Right renal cortex interstitium (tissue), 3 donors: ENCODE data around the gene PAQR7. TPM values are rescaled to one million over a fixed set of nuclear protein-coding genes. Genes with fewer than 3 reads are reported as not detected.
"Not testable (repeated sequence)": the region's sequence is repeated elsewhere in the genome, so short reads cannot be mapped to it uniquely, and the experiment has no call there.

Source experiments
- DNase-seq, 3 donors: peaks; one replicate each; pipeline ENCODE4 v3.0.0-alpha.2; 2013; ENCODE audit warnings: low read depth in 3 of 3, low spot score in 2 of 3
- polyA plus RNA-seq, 3 donors: library from polyadenylated mRNA; unstranded; fragments of 120-200 nt; gene quantifications; one replicate each; pipeline ENCODE4 v1.2.1, GENCODE V29; 2013; ENCODE audit not compliant: insufficient read length in 3 of 3

PAQR7 gene
- polyA plus RNA-seq, 3 donors = 25.7 to 29.6 (median 26.7) TPM

DNA sequence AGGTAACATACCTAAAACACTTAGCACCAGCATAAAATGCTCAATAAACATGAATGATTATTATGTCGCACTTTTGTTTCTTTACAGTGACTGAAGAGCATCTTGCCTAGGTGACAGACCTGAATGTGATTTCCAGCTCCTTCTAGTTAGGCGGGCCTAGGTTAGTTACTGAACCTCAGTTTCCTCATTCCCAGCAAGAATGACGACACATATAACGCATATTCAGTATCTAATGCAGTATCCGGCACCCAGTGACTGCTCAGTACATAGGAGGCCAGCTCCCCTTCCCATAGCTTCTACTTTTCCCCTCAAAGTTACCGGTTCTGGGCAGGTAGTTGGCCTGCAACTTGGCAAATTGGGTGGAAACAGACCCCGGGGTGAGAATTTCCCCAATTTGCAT lies 17.0 kb downstream of the PAQR7 start:
- no peak for DNase-seq

- DNase-seq = no peak
These were observed 18.7 kb downstream of the PAQR7 start for GRCh38 chr1:25856856-25857255.

GRCh38 chr1:25854554-25854953 lies 21.0 kb downstream of the PAQR7 start:
- no peak for DNase-seq

DNA sequence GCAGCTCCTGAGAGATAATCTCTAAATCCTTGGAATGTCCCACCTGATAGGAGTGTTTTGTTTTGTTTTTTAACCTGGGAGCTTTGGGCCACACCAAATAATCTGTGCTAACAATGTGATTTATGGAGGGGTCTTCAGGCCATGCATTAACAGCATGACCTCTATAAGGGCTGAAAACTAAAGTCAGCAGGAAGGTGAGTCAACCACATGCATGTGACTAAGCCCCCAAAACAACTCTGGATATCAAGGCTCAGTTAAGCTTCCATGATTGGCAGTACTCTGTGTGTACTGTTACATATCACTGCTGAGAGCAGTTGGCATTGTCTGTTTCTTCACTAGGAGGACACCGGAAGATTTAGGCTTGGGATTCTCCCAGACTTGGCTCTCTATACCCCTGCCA lies 27.0 kb downstream of the PAQR7 start:
- no peak for DNase-seq

DNA sequence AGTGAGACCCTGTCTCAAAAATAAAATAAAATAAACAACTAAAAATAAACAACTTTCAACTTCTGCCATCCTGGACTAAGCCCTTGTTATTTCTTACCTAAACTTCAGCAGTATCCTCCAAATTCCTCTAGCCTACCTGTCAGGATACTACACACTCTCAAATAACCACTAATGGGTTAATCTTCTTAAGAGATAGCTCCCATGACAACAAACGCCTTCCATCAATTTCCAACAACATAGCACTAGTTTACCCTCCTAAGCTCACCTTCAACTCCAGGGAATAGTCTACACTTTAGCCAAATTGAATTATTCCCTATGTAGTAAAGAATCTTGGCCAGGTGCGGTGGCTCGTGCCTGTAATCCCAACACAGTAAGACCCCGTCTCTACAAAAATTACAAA lies 27.6 kb downstream of the PAQR7 start:
- no peak for DNase-seq

DNA sequence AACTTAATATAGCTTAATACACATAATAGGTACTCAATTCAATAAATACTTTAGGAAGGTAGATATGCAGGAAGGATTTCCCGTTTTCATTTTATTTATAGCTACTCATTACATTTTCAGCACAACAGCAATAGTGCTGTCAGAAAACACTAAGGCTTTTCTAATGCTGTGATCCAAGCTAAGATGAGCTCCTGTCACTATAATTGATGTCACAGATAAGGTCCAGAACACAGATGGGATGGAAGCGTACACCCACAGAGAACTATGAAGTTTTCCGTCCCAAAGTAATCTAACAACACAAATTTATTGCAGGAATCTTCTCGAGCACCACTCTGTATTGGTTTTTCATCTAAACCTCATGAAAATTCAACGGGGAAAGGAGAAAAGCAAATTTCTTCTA lies 29.8 kb downstream of the PAQR7 start:
- DNase-seq = no peak

- DNase-seq = no peak
These were observed 30.8 kb downstream of the PAQR7 start for GRCh38 chr1:25844536-25845337.

GRCh38 chr1:25843483-25843882 lies 32.0 kb downstream of the PAQR7 start:
- DNase-seq = no peak

DNA sequence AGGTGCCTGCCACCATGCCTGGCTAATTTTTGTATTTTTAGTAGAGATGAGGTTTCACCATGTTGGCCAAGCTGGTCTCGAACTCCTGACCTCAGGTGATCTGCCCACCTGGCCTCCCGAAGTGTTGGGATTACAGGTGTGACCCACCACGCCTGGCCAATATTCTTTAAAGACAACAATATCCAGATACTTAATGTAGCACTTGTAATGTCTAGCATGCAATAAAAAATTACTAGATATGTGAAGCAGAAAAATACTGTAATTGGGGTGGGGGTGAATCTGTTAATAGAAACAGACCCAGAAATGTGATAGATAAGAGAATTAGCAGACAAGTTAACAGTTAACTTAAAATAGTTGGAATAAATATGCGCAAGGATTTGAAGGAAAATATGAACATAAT lies 35.7 kb downstream of the PAQR7 start:
- not testable (repeated sequence) for DNase-seq

- DNase-seq = no peak
These were observed 38.1 kb downstream of the PAQR7 start for GRCh38 chr1:25837262-25837875.

DNA sequence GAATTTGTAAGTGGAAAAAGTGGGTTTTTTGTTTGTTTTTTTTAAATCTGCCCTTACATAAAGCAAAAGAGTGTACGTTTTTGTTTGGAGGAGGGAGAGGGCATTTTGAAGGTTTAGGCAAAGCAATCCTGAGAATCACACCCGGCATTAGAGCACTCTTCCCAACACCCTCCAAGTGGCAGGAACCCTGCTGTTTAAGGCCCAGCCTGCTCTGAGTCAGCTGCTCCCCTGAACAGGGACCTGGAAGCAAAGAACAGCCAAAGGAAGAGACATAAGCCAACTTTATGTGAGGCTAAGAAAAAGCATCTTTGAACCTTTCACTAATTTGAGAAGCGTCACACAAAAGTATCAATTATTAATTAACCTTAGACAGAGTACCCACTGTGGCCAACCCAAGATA lies 38.8 kb downstream of the PAQR7 start:
- DNase-seq = no peak

DNA sequence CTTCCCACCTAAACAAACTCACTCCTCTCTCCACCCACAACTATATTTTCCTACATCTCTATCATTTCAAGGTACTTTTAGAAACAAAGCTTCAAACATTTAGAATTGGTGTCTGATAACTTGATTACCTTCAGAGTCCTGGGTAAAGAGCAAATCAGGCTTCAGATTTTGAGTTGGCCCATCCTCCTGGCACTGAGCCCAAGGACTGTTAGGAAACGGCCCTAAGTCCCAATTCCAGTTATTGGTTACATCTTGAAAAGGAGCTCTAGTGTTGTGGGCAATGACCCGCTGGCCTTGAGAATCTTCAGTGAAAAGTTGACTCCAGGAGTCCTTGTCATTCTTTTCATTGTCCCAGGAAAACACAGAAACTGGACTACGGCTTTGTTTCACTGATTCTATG lies 40.6 kb downstream of the PAQR7 start:
- no peak for DNase-seq

GRCh38 chr1:25833158-25833557 lies 42.4 kb downstream of the PAQR7 start:
- no peak for DNase-seq

- no peak for DNase-seq
These were observed 43.0 kb downstream of the PAQR7 start for GRCh38 chr1:25832336-25833037.

DNA sequence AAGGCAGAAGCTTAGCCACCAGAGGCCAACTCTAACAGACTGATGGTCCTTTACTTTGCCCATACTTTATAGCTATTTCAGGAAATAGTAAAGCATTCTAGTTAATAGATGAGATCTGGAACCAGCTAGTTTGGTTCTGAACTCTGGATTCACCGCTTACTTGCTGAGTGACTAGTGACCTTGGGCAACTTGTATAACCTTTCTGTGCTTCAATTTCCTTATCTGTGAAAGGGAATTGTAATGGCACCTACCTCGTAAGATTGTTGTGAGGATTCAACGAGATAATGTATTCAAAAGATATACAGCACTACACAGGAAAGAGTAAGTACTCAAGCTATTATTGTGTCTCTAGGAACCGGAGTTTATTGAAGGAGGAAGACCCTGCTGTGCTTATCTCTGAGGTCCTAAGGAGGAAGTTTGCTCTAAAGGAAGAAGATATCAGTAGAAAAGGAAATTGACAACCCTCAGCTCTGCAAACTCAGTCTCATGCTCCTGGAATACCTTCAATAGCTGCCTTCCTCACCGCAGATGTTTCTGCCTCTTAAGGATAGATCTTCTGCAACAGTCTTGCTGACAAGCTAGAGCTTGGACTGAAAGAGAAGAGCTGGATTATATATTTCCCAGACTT lies 43.8 kb downstream of the PAQR7 start:
- DNase-seq = no peak

GRCh38 chr1:25829046-25829445 lies 46.5 kb downstream of the PAQR7 start:
- DNase-seq = no peak

GRCh38 chr1:25828491-25828890 lies 47.0 kb downstream of the PAQR7 start:
- DNase-seq = no peak

GRCh38 chr1:25826571-25826970 lies 48.9 kb downstream of the PAQR7 start:
- DNase-seq = no peak

DNA sequence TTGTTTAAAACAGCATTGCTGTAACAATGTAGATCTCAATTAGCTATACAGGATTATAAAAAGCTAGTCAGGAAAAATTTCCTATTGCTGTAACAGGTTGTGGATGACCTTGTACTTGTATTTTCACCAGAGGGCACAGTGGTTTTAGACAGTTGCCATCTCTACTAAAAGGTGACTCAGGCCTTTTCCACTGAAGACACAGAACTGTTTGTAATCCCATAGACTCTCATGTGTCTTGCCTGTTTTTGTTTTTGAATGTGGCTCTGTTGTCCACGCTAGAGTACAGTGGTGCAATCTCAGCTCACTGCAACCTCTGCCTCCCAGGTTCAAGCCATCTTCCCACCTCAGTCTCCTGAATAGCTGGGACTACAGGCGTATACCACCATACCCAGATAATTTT lies 49.9 kb downstream of the PAQR7 start:
- no peak for DNase-seq

- no peak for DNase-seq
These were observed 53.8 kb downstream of the PAQR7 start for GRCh38 chr1:25821630-25822091.

GRCh38 chr1:25821112-25821476 lies 54.4 kb downstream of the PAQR7 start:
- DNase-seq = no peak
